GM21786 (cell line): ENCODE data around the gene FAM20B.
A peak's percentile ranks its signal among the peaks of the same experiment; 100 is the strongest.
"Not testable (repeated sequence)": the region's sequence is repeated elsewhere in the genome, so short reads cannot be mapped to it uniquely, and the experiment has no call there.

Experiments used
- ATAC-seq: cut with Tn5 transposase; IDR thresholded peaks from one replicate; pipeline ENCODE4 v1.9.1; 2021; ENCODE audit not compliant: unreplicated experiment

Gene FAM20B

GRCh38 chr1:179023946-179024650 lies 1.6 kb upstream of the FAM20B start:
- ATAC-seq, result no peak

DNA sequence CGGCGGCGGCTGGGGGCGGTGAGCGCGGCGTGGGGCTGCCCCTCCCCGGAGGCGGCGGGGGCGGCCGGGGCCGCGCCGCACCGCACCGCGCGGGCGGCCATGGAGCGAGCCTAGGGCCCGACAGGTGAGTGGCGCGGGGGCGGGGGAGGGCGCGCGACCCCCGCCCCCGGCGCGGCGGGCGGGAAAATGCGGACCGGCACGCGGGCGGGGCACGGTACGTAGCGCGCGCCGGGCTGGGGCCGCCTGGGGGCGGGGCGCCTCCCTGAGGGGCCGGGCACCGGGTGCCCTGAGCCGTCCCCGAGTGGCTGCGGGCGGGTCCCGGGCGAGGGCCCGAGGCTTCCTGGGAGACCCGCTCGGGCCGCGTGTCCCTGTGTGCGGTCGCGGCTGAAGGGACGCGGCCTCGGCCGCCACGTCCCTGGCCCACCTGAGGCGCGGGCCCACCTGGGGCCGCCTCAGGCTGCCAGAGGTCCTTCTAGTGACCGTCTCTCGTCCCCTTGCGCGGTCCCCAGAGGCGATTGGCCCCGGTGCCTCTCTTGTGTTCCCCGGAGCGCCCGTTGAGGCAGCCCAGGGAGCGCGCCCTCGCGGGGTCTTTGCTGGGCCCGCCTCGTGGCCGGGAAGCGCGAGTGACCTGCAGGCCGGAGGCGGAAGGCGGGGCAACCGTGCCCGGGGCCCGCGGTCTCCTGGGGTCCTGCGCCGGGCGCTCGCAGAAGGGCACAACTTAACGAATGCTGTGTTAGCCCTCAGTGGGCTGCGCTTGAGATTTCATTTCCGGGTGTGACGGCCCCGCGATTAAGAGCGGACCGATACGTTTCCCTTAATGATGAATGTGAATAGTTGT lies 500 bp downstream of the FAM20B start:
- ATAC-seq, result peak; percentile 64

DNA sequence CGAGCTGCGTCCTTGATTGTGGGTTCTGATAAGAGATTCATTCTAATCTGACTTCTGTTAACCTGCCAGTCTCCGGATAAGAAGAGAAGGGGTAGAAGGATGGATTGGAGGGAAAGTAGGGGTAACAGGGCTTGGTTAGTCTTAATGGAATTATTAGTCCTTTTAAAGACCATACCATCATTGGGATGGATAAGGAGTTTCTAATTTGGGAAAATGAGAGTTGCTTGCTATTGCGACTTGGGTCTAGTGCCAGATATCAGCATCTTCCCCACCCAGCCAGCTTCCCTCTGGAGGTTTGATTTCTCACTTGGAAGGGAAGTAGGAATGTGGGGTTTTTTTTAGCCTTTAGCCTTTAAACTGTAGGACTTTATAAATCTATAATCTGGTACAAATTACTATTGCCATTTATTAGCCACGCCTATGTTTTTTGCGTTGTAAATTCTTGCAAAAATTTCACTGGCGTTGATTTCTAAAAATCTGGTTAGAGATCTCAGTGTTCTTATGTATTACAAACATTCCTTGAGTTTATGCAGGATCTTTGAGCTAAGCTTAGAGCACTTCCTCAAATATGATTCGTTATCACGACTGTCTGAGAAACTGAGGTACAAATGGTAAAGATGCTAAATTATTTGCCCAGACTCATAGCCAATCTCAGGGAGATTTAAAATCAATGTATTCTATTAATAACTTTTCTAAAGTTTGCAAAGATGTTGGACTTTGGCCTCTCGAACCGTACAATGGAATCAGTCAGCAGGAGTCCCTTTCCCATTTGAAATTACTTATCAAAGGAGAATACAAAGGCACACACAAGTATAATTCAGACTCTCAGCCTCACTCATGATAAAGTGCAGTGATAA lies 1.3 kb downstream of the FAM20B start:
- ATAC-seq, result no peak

GRCh38 chr1:179029321-179029759 lies 3.6 kb downstream of the FAM20B start:
- ATAC-seq, result no peak

DNA sequence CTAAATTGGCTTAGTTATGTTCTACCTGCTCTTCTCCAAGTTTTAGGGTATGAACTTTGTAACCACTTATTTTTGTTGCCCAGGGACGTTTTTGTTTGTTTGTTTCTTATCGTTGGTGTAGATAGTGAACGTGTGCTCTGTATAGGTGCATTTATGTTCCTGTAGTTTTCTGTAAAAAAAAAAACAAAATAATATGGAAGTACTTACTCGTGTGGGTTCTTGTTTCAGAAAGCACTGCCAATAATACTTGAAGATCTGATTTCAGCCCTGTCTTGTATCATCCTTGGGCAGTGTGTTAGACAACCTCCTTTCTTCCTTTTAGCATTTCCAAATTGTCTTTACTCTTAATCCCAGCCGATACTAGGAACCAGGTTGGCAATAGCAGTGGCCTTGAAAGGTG lies 4.4 kb downstream of the FAM20B start:
- no peak for ATAC-seq

DNA sequence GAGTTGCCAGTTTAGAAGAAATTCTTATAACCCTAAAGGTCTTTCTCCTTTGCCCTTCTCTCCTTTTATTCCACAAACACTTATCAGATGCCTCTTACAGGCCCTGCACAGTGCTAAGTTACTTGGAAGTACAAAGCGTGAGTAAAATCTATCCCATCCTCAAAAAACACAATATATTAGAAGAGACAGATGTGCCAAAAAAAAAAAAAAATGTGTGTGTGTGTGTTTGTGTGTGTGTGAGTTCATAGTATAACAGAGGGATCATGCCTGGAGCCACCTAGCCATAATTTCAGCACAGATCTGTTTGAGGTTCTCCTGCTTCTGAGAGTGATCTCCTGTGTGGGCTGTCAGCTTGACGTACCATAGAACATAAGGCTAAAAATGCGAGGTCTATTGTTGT lies 5.0 kb downstream of the FAM20B start:
- ATAC-seq, result no peak

DNA sequence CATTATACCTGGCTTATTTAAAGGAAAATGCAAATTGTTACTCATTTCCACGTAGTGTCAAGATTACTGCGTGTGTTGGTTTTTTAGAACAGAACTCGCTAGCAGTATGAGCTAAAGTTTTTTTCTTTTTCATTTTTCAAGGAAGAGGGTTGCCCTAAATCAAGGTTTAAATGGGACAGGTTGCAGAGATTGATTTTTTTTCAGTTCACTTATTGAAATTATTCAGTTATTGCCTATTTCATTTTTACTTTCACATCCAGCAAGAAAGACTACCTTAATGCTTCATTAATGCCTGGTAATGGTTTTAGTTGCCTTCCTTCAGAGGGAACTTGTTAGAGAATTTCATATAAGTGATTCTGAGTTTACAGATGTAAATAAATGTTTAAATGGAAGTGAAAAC lies 5.6 kb downstream of the FAM20B start:
- ATAC-seq, result no peak

DNA sequence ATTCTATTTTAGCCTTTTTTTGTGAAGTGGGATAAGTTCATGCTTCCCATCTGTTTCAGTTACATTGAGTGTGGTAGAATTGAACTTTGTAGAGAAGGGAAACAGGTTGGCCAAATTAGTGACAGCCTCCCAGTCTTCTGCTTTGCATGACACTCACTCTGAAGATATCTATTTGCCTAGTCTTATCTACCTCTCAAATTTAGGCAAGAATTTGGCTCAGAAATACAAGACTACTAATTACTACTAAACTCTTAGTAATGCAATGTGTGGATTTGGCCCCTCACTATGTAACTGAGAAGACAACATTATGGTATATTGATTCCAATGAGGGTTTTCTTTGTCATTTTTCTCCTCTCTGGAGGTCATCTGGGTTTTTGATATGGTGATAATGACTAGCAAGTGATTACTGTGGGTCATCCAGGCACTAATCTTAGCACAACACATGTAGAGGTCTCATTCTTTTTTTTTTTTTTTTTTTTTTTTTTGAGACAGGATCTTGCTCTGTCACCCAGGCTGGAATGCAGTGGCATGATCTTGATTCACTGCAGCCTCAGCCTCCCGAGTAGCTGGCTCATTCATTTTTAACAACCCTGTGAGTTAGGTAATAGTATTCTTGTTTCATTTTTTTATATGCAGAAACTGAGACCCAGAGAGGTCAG lies 6.3 kb downstream of the FAM20B start:
- ATAC-seq, result no peak

DNA sequence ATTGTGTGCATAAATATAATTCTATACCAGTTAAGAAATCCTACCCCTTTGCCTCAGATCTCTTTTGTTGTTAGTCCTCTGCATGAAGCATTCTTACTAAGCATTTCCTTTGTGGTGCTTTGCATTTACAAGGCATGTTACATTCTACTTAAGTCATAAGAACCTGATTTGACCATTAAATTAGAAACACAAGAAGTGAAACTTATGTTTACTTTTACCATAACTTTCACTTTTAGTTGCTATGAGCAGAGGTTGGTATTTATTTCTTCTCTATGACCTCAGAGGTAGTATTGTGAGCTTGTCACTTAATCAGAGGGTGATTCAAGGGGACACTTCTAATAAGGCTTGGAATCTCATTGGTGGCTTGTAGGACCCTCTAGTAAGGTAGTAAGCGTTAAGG lies 9.0 kb downstream of the FAM20B start:
- ATAC-seq, result peak; percentile 78

GRCh38 chr1:179036844-179037465 lies 11.3 kb downstream of the FAM20B start:
- peak; percentile 58 for ATAC-seq

- ATAC-seq, result no peak
Measured at GRCh38 chr1:179038528-179039281, 13.0 kb downstream of the FAM20B start.

DNA sequence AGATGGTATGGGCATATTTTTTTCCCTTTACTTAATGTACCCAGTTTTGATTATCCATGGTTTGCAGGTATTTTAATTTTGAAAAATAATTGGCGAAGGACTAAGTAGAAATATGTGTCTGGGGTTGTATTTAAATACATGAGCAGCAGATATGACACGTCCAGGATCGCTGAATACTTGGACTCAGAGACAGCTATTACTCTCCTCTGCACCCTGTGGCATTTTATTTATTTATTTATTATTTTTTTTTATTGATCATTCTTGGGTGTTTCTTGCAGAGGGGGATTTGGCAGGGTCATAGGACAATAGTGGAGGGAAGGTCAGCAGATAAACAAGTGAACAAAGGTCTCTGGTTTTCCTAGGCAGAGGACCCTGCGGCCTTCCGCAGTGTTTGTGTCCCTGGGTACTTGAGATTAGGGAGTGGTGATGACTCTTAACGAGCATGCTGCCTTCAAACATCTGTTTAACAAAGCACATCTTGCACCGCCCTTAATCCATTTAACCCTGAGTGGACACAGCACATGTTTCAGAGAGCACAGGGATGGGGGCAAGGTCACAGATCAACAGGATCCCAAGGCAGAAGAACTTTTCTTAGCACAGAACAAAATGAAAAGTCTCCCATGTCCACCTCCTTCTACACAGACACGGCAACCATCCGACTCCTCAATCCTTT lies 13.9 kb downstream of the FAM20B start:
- ATAC-seq, result not testable (repeated sequence)

GRCh38 chr1:179040175-179040551 lies 14.5 kb downstream of the FAM20B start:
- ATAC-seq, result not testable (repeated sequence)

DNA sequence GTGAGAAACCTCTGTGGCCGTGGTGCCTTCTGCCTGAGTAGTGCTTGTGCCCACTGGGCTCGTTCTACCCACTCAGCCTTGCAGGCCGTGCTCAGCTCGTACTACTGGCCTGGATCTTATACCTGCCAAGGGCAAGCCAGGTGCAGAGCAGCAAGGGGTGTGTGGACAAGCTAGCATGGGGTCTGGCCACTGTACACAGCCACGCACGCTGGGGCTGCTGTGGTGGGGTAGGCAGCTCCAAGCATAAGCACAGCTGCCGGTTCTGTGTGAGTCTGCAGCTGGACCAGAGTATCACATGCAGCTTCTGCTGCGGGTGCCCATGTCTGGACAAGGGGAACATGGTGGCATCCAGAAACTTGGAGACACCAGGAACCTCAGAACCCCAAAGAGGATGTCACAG lies 16.4 kb downstream of the FAM20B start:
- ATAC-seq, result no peak

DNA sequence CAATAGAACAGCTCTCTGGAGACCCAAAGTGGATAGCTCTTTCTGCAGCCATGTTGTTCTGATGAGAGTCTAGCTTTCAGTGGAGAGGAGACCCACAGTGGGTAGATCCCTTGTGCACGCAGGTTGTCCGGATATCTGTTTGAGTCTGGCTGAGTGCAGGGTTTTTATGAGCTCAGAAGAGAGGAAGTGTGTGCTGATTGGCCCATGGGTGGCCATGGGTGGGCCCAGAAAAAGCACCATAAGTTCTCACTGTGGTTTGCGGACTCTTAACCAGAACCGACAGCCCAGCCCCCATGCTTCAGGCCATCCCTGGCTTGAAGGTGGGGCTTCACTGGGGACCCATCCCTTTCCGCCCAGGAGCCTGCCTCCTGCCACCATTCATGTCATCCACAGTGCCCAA lies 17.0 kb downstream of the FAM20B start:
- no peak for ATAC-seq

DNA sequence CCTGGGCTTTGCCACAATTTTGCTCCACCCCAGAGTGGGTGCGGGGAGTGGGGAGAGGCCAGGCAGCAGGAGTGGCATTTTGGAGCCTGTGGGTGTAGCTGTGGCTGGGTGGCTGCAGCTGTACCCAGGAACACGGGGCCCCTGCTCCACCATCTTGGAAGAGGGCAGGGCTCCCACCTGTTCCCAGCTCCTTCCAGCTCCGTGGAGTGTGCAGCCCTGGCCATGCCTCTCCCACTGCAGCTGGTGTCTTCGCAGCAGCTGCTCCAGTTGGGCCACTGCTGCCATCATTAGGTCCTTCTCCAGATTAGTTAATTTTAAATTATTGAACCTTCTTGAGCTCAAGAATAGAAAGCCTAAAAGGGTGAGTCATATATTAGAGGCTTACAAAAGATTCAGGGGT lies 17.6 kb downstream of the FAM20B start:
- ATAC-seq, result no peak

DNA sequence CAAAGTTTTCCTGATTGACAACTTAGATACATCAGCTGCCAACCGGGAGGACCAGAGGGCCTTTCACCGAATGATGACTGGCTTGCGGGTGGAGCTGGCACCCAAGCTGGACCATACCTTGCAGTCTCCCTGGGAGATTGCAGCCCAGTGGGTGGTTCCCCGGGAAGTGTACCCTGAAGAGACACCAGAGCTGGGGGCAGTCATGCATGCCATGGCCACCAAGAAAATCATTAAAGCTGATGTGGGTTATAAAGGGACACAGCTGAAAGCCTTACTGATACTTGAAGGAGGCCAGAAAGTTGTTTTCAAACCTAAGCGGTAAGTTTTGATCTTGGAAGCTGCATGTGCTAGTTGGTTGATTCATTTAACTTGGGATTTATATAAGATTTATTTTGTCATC lies 18.2 kb downstream of the FAM20B start:
- no peak for ATAC-seq

GRCh38 chr1:179046808-179047635 lies 21.3 kb downstream of the FAM20B start:
- no peak for ATAC-seq
